T-helper 2 cell treated with Interferon-gamma antibody and Interleukin-4, amounts not matched to agents 100 ng/mL and 5 ng/mL, for 36 hours (primary cell): Measurements from ENCODE around the gene CYTIP. TPM values are rescaled to one million over a fixed set of nuclear protein-coding genes. Genes with fewer than 3 reads are reported as not detected.
"Not testable (repeated sequence)": the region's sequence is repeated elsewhere in the genome, so short reads cannot be mapped to it uniquely, and the experiment has no call there.

ENCODE experiments used
- intact Hi-C: fragments of 100-400 bp; cut with micrococcal nuclease; formaldehyde crosslinking; loops from one replicate; pipeline ENCODE4 v1.15.1; 2023
- total RNA-seq: library from RNA; stranded (reverse); gene quantifications from 2 replicates; pipeline ENCODE4 v1.2.3, GENCODE V29; 2022

CYTIP gene
- total RNA-seq, 1 donor from 2014 or later = 195 TPM

DNA sequence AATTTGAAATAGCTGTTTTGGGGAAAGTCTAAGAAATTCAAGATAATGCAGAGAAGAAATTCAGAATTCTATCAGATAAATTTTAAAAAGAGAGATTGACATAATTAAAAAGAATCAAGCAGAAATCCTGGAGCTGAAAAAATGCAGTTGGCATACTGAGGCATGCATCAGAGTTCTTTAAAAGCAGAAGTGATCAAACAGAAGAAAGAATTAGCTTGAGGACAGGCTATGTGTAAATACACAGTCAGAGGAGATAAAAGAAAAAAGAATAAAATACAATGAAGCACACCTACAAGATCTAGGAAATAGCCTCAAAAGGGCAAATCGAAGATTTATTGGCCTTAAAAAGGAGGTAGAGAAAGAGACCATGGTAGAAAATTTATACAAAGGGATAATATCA is 57.1 kb downstream of the CYTIP start:
- intact Hi-C loops = no loop called here

DNA sequence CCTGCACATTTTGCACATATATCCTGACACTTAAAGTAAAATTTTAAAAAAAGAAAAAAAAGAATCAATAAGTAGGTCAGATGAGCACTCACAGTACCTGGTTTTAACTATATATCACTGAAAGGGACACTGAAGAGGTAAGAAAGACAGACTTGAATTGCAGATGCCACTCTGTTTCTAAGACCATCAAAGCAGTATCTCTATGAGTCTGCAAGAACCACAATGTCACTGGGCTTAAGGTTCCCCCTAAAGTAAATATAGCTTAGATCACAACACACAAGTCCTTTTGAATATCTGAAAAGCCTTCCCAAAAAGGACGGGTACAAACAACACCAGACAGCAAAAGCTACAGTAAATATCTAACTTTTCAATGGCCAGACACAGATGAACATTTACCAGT is 57.6 kb downstream of the CYTIP start:
- intact Hi-C loops = no loop called here

DNA sequence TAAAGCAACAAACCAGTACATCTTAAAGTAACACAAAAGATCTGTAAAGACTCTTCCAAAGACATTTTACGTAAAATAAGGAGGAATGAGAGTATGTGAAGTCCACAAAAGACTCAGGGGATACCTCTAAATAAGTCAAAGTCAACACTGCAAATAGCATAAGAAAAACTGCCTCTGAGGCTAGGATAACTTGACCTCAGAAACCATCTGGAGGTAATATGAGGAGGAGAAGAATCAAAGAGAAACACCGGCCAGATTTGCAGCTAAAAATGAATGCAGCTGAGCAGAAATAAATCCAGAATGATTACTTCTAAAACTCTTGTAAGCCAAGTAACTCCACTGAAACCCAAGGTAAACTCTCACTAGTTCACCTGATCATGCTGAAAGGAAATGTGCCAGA is 66.0 kb downstream of the CYTIP start:
- intact Hi-C loops = no loop called here

- intact Hi-C loops = no loop called here
Measured at GRCh38 chr2:157376041-157376440, 67.8 kb downstream of the CYTIP start.

DNA sequence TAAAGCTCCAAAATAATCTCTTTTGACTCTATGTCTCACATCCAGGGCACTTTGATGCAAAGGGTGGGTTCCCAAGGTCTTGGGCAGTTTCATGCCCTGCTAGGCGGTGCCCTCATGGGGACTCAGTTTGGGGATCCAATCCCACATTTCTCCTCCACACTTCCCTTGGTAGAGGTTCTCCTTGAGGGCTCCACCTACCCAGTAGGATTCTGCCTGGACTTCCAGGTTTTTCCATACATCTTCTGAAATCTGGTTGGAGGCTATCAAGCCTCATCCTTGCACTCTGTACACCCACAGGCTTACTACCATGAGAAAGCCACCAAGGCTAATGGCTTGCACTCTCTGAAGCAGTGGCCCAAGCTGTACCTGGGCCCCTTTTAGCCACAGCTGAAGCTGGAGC is 68.5 kb downstream of the CYTIP start:
- intact Hi-C loops = no loop called here

GRCh38 chr2:157368508-157368907 is 75.4 kb downstream of the CYTIP start:
- intact Hi-C loops = not testable (repeated sequence)

DNA sequence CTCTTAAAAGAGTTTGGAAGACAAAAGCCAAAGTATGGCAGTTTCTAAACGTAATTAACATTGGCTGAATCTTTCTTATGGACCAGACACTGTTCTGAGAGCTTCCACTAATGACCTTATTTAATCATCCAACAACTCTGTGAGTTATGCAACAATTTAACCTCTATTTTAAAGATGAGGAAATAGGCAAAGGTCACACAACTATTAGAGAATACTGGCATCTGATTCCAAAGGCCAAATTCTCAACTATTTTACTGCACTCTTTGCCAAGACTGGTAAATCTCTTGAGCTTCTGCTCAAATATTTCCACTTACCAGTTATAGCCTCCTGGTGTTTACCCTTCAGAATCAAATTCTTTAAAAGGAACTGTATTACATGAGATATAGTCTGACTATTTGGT is 76.2 kb downstream of the CYTIP start:
- intact Hi-C loops = no loop called here

Other genes with a start within 250 kb of the CYTIP start
- not detected in 2 replicates for gene GALNT5, start 186.4 kb downstream of the CYTIP start, total RNA-seq
- gene ERMN, start 118.3 kb downstream of the CYTIP start, total RNA-seq = 3.7 TPM in 2 replicates
- gene ACVR1C, start 184.8 kb upstream of the CYTIP start, total RNA-seq = 0.55 and 0.70 TPM in 2 replicates